Kasumi-1 (cell line): ENCODE measurements around the gene BRPF3.

Source experiments
- DNase-seq, 2 experiments: peaks; one replicate each; lab custom pipeline; 2025; lab: John Stamatoyannopoulos, UW

Gene BRPF3

DNA sequence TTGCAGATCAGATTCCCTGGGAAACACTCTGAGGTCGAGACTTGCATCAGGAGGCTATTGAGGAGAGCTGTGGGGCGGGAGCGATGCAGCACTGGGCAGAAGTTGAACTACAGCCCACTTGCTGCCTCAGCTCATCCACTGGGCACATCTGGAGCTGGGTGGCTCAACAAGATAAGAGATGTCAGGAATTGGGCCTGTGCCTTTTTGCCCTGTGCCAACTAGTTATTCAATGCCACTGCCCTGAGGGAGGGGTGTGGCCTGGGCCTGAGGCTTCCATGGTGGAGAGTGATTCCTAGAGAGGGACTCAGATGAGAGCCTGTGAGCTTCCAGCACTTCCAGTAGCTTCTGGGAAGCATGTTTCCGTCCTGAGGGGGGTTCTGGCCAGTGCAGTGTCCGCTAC, 32.7 kb downstream of the BRPF3 start:
- no peak for DNase-seq

DNA sequence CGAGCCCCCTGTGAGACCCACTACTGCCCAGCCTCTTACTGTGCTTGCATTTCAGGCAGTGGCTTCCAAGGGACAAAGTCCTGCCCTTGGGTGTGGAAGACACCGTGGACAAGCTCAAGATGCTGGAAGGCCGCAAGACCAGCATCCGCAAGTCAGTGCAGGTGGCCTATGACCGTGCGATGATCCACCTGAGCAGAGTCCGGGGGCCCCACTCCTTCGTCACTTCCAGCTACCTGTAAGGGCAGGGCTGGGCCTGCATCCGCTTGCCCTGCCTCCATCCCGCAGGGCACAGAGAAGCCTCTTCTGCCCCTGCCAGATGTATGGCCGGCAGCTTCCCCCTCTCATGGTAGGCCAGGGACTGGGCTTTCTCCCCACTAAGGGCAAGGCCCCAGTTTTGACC, 33.8 kb downstream of the BRPF3 start:
- DNase-seq, result no peak

DNA sequence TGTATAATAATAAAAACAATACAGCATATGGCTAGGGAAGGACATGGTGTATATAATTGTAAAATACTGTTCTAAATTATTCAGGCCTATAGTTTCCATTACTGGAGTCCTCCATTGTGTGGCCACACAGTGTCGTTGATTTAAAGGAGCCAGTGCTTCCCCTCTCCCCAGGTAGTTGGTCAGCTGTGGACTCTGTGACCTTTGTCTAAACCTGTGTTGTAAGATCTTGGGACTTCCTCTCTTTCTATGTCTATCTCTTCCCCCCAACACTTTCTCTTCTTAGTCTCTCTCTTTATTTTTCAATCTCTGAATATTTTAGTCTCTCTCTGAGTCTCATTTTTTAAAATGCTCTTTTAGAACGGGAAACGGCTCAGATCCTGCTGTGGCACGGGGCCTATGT, 35.6 kb downstream of the BRPF3 start:
- DNase-seq, result no peak

DNA sequence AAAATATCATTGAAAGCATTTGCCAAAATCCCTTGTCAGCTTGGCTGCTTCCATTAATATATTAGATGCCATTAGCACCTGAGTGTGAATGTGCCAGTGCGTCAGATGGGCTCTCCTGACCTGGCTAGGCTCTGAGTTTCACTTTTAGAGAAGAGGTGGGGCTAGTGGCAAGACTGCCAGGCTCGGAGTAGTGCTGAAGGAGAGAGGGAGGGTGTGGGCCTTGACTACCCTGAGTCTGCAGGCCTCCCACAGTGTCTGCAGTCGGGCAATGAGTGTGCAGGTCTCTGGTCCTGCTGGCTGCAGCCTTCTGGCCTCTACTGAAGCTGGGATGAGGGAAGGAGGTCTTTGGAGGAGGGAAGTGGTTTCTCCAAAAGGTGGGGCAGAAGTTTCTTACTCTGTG, 38.8 kb downstream of the BRPF3 start:
- DNase-seq, result no peak

DNA sequence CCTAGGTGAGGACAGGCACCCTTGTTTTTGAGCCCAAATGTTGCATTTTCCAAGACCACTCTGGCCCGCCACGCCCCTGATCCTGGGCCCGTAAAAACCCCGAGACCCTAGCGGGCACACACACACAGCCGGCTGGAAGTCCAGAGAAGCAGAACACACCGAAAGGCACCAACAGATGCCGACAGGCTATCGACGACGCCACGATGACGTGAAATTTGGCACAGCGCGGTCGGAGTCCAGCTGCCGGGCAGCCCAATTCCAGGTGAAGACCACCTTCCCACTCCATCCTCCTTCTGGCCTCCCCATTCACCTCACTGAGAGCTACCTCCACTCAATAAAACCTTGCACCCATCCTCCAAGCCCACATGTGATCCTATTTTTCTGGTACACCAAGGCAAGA, 39.3 kb downstream of the BRPF3 start:
- no peak for DNase-seq

DNA sequence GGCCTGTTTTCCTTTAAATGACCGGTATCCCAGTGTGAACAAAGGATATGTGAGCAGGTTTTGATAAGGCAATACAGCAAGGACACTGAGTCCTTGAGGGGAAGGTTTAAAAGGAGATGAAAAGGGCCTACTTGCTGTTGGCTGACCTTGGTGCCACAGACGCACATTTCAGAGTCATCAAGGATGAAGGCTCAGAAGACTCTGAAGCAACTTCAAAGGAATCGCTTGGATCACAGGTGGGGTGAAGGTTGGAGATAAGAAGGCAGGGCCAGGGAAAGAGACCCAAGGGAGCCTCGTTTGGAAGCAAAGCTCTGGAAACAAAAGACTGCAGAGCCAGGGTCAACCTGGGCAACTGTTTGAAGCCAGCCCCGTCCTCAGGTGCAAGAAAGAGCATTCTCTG, 43.2 kb downstream of the BRPF3 start:
- no peak for DNase-seq

DNA sequence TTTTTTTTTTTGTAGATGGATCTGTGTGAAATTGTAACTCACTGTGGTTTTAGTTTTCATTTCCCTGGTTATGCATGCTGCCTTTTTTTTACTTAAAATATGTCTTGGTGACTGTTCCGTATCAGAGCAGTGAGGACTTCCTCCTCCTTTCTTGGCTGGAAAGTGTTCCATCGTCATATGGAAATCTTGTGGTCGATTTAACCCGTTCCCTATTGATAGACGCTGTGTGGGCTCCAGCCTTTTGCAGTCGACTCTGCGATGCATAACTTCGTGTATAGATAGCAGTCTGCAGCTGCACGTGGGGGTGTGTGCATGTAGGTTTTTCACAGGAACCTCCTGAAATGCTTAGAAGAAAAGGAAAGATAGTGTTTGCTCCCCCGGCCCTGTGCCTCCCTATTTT, 45.2 kb downstream of the BRPF3 start:
- peak; percentile 63 to 65 for DNase-seq

DNA sequence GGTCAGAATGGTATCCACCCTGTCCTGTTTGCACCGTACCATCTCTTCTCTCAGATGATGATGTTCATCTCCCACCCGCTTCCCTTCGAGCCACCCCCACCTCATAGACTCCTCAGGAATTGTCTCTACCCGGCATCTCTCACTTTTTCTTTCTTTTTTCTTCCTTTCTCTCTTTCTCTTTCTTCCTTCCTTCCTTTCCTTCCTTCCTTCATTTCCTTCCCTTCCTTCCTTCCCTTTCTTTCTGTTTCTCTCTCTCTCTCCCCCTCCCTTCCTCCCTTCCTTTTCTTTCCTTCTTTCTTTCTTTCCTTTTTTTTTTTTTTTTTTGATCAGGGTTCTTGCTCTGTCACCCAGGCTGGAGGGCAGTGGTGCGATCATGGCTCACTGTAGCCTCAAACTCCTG, 45.6 kb downstream of the BRPF3 start:
- no peak for DNase-seq

DNA sequence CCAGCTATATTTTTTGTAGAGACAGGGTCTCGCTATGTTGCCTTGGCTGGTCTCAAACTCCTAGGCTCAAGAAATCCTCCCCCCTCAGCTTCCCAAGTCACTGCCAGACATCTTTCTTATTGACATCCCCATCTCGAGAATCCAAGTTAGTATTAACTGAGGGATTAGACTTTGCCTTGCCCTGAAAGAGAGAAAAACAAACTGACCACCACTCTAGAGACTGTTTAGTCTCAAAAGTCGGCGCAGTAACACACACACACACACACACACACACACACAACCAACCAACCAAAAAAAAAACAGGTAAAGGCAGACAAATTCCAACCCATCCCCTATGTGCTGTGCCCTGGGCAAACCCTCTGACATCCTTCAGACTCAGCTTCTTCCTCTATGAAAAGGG, 46.1 kb downstream of the BRPF3 start:
- DNase-seq, result no peak

DNA sequence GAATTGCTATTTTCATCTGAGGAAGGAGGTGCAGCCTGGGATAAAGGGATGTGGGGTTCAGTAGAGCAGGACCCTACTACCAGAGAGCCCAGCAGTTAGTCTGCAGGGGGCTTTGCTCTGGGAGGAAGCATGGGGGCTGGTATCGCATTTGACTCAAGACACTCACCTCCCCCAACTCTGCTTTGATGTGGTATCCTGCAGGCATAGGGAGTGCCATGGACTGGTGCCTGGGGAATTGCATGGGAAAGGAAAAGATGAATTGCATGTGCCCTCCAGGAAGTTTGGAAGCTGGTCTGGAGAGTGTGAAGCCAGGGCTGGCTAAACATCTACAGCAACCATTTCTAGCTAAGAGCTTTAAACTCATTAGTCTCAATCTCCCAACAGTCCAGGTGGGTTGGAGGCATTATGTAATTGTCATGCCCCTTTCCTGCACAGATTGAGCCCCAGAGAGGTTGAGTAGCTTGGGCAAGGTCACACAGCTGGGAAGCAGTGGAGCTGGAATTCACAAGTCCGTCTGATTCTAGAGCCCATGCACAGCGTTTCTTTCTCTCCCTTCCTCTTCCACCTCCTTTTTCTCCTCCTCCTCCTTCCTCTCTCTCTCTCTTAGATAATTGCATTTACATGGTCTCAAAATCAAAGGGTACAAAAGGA, 47.1 kb downstream of the BRPF3 start:
- no peak for DNase-seq

DNA sequence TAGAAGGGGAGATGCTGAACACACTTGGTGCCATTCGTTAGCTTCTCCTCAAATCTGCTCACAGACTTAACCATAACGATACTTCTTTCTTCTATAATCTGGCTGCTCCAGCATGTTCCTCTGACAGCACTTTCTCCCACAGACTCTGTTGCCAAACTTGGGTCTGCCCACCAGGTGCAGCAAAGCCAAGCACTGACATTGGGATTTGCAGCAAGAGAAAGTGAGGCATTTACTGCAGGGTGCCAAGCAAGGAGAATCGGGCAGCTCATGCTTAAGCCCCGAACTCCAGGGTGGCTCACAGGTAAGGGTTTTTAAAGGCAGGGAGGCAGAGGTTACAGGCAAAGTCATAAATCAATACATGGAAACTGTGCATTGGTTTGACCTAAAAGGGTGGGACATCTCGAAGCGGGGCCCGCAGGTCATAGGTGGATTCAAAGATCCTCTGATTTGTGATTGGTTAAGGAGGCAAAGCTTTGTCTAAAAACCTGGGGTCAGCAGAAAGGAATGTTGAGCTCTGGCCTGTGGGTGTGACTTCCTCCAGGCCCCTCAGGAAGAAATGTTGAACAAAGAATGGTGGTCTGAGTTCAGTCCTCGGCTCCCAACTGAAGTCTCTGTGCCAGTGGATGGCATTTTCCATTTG, 48.2 kb downstream of the BRPF3 start:
- DNase-seq, result no peak

DNA sequence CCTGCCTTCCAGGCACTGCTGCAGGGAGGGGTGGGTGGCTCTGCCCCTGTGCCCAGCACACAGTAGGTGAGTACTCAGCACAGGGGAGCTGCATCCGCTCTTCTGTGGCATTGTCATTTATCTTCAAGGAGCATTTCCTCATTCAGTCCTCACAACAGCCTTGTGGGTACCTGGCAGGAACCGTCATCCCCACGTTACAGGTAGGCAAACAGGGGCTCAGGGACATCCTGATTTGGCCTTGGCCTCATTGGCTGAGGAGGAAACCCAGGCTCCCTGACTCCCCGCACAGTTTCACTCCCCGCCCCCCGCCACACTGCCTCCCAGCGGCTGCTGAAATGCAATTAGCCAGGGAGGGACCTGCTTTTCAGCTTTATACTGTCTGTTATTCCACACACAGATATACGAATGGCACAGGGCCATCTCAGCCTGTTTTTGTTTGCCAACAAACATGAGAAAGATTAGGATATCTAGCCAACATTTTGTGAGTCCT, 49.1 kb downstream of the BRPF3 start:
- no peak for DNase-seq

DNA sequence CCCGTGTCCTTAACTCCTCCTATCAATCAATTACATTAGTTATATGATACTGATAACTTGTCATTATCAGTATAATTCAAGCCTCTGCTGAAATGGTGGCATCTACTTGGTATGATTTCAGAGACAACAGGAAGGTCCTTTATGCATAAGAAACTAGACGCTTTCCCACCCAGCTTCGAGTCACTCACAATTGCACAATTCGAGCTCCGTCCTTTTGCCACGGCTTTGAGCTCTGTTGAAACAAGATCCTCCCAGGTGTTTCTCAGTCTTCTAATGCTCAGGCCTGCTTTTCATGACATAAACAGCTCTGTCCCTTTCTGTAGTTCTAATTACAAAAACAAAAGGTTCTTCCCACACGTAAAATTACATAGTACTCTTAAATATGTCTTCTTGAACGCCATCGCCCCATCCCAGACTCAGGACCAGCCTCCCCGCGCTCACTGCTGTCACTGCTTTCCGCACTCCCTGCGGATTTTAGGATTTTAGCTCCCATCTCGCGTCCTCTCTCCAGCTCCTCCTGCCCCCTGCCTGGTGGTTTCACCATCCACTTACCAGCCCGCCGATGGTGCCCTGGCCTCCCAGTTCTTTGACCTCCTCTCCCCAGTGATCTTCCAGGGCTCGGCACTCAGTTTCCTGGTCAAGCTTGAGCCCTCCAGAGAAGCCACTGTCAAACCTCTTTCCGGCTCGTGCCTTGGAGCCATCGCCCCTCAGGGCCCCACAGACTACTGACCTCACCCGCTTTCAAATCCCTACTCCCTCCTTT, 50.1 kb downstream of the BRPF3 start:
- DNase-seq, result peak; percentile 76 to 77

DNA sequence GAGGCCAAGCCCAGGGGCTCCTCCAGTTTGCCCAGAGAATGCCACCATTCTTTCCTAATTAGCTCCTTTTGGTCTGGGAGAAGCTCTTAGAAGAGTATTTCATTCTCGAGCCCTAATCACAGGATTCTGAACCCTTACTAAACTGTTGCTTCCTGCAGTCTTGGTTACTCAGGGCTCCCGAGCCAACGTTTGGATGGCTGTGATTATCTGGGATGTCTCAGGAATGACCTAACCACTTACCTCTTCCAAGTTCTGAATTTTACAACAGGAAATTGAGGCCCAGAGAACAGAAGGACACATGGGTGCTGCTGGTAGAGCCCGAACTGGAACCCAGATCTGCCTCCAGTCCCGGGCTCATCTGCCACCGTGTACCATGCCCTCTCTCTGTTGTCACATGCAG, 51.1 kb downstream of the BRPF3 start:
- DNase-seq, result no peak

DNA sequence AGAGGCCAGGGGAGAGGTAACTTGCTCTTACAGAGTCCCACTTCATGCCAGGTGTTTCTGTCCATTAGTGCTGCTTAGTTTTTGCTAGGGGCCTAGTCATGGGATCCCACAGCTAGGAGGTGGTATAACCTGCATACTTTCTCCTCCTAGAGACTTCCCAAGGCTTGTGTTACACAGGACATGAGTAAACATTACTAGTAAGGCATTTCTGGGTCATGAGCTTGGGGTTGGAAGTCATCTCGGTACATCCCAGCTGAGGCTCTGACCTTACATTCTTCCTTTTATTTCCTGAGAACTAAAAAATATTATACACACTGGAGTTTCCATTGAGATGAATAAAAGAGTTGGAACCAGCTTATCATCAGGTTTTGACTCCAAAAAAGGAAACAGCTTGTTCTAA, 52.4 kb downstream of the BRPF3 start:
- DNase-seq, result no peak

DNA sequence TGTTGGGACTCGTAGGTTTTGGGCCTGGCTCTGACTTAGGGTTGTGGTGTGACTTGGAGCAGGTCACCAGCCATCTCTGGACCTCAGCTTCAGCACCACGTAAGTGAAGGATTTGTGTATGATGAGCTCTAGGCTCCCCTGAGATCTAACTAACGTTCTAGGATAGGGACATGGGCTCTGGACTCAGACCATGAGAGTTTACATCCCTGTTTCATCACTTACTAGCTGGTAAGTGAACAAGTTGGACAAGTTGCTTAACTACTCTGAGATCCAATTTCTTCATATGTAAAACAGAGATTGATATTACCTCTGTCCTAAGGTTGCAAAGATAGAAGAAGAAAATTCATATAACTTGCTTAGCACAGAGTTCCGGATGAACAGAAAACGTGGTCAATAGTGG, 53.0 kb downstream of the BRPF3 start:
- DNase-seq, result no peak

DNA sequence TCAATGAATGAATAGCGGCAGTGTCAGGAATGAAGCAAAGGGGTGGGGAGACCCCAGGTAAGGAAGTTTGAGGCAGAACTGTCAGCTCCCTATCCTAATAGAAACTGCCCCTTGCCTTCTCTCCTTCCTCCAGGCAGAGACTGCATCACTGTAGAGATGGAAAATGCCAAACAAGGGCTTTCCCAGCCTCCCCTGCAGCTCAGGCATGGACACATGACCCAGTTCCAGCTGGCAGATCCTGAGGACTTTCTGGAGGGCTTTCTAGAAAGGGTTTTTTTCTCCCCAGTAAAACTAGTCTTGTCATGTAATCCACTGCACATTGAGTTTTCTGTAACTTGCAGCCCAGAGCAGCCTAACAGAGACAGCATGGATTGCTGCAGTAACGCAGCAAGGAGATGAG, 55.5 kb downstream of the BRPF3 start:
- no peak for DNase-seq

DNA sequence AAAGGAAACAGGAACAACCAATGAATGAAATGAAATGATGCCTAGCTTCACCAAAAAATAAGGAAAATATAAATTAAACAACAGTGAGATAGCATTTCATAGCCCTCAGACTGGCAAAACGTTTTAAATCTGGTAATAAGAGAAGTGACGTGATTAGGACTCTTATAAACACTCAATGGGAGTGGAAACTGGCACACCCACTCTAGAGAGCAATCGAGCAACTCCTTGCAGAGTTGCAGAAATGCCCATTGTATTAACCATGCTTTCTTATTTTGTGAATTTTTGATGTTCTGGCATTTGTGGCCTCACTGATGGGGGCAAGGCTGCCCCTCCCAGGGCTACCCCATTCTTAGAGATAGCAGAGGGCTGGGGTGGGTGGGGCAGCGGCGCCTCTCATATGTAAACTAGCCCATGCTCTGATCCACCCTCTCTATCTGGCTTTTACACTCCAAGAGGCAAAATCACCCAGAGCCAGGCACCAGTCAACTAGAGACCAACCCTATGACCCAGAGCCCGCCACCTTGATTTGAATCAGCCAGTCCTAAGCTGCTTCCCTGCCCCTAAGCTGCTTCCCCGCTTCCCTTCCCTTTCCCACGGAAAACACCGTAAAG, 67.0 kb downstream of the BRPF3 start:
- DNase-seq, result no peak

DNA sequence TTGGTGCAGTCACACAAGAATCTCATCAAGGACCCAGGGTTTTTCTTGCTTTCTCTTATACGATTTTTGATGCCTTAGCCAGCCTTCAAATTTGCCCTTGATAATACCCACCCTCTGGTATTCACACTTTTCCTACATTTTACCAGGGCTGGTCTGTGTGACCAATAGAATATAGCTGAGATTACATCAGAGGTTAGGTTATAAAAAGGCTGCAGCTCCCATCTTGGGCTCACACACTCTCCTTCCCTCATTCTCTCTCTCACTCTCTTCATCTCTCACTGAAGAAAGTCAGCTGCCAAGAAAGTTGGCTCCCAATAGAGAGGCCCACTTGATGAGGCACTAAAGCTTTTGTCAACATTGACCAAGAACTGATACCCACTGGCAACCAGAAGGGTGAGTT, 69.2 kb downstream of the BRPF3 start:
- DNase-seq, result no peak

DNA sequence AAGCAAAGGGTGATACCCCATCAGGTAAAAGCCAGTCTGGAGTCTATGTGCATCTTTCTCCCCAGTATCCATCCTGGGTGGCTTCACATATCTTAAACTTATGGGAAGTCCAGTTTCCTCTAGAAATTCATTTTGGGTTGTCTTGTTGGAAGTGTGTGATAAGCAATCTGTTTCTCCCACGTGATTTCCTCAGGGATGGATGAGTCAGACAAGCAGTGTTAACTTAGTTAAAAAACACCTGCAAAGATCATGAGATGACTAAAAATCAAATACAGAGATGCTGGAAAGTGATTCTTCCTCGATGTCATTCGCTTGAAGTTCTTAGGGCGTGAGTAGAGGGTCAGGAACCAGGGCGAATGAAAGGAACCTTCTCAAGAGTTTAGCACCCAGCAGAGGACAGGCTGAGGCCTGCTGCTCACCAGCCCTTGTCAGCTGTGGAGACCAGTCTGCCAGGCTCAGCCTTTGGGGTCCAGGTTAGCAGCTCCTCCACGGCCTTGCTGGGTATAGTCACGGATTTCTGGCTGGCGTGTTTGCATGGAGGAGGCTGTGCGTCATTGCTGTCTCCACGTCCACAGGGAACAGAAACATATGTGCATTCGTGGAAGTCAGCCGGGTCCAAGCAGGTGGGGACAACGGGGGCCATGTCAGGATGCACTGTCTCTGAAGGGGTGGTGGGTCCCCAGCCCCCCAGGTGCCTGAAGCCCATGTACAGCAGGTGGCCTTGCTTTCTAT, 70.5 kb downstream of the BRPF3 start:
- no peak for DNase-seq

DNA sequence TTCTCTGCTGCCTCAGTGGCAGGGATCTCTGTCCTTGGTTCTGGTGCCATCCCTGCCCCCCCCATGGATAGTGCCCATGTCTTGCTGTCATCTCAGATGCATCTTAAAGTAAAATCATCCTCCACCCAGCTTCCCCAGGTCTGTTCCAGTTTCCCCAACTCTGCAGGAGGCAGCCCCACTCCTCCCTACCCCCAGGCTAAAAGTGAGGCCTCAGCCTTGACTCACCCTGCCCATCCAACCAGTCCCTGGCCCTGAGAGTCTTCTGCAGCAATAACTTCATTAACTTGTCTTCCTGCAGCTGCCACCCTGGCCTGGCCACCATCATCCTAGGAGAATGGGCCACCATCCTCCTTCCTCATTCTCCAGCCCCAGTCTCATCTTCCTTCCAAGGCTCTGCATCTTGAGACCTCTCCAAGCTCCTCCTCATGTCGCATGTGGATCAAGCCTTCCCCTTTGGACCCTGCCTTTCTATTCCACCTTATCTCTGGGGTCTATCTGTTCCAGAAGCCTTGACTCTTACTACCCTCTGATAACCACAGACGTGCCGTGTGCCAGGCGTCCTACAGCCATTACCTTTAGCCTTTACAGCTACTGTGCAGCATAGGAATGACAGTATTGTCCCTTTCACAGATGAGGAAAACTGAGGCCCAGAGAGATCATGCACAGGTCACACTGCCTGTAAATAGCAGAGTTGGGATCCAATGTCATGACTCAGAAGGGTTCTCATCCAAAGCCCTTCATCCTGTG, 71.4 kb downstream of the BRPF3 start:
- no peak for DNase-seq
